ENCODE measurements around the gene MACROD2. TPM values are rescaled to one million over a fixed set of nuclear protein-coding genes. Genes with fewer than 3 reads are reported as not detected.

Gene MACROD2
- total RNA-seq, 1 donor from 2014 or later = 0.23 TPM

- TF ChIP-seq, protein P1, sequence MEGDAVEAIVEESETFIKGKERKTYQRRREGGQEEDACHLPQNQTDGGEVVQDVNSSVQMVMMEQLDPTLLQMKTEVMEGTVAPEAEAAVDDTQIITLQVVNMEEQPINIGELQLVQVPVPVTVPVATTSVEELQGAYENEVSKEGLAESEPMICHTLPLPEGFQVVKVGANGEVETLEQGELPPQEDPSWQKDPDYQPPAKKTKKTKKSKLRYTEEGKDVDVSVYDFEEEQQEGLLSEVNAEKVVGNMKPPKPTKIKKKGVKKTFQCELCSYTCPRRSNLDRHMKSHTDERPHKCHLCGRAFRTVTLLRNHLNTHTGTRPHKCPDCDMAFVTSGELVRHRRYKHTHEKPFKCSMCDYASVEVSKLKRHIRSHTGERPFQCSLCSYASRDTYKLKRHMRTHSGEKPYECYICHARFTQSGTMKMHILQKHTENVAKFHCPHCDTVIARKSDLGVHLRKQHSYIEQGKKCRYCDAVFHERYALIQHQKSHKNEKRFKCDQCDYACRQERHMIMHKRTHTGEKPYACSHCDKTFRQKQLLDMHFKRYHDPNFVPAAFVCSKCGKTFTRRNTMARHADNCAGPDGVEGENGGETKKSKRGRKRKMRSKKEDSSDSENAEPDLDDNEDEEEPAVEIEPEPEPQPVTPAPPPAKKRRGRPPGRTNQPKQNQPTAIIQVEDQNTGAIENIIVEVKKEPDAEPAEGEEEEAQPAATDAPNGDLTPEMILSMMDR (conservative IDR thresholded peaks at IDR 0.05; ENCODE audit: low read depth, low read length) = no peak
- peak; percentile 4 for DNase-seq (ENCODE audit: low read depth)
- no peak overlapping the region for H3K4me3 ChIP-seq (ENCODE audit: low read depth, low read length)
These were observed 1103.0 kb downstream of the MACROD2 start for GRCh38 chr20:15098351-15098750.

- H3K4me3 ChIP-seq (ENCODE audit: low read depth, low read length) = no peak overlapping the region
- TF ChIP-seq, protein P1 (conservative IDR thresholded peaks at IDR 0.05; ENCODE audit: low read depth, low read length) = no peak
- no peak for DNase-seq (ENCODE audit: low read depth)
These were observed 1103.8 kb downstream of the MACROD2 start for GRCh38 chr20:15099130-15099529.

DNA sequence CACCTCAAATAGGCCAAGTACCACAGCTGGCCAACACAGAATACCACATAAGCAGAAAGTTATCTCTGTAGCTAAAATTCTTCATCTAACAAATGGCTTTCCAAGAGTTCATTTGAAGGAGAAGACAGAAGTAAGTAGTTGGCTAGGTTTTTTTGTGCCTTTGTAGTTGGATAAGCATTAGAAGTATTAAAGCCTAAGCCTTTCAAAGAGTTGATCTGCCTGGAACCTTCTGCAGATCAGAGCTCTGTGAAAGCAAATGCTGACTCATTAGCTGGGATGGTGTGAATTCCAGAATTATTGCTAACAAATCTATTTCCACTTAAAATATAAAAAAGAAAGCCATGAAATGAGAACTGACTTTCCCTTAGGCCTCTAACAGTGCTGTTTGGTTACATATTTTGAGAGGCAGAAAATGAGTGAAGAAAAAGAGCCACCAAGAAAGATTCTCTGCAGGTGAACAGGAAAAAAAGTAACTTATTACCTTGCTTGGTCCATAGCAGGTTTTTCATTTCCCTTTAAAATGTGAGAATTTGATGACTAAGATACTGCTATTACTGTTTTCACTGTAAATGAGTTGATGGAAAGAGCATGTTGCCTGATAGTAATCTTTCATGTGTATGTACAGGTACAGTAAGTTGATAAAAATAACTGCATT lies 1105.3 kb downstream of the MACROD2 start:
- TF ChIP-seq, protein P1 (conservative IDR thresholded peaks at IDR 0.05; ENCODE audit: low read depth, low read length) = no peak
- peak; percentile 22 for DNase-seq (ENCODE audit: low read depth)
- no peak overlapping the region for H3K4me3 ChIP-seq (ENCODE audit: low read depth, low read length)

GRCh38 chr20:15107931-15108330 lies 1112.6 kb downstream of the MACROD2 start:
- no peak for DNase-seq (ENCODE audit: low read depth)
- H3K4me3 ChIP-seq (ENCODE audit: low read depth, low read length) = no peak overlapping the region
- TF ChIP-seq, protein P1 (conservative IDR thresholded peaks at IDR 0.05; ENCODE audit: low read depth, low read length) = no peak

- TF ChIP-seq, protein P1 (conservative IDR thresholded peaks at IDR 0.05; ENCODE audit: low read depth, low read length) = no peak
- H3K4me3 ChIP-seq (ENCODE audit: low read depth, low read length) = no peak overlapping the region
- DNase-seq (ENCODE audit: low read depth) = no peak
These were observed 1114.2 kb downstream of the MACROD2 start for GRCh38 chr20:15109494-15109893.

GRCh38 chr20:15111654-15112053 lies 1116.3 kb downstream of the MACROD2 start:
- TF ChIP-seq, protein P1 (conservative IDR thresholded peaks at IDR 0.05; ENCODE audit: low read depth, low read length) = no peak
- H3K4me3 ChIP-seq (ENCODE audit: low read depth, low read length) = no peak overlapping the region
- no peak for DNase-seq (ENCODE audit: low read depth)

- DNase-seq (ENCODE audit: low read depth) = no peak
- TF ChIP-seq, protein P1 (conservative IDR thresholded peaks at IDR 0.05; ENCODE audit: low read depth, low read length) = no peak
- H3K4me3 ChIP-seq (ENCODE audit: low read depth, low read length) = no peak overlapping the region
These were observed 1117.9 kb downstream of the MACROD2 start for GRCh38 chr20:15113144-15113773.

Data from epithelial cell of proximal tubule (primary cell).